ENCODE data around the gene CNTNAP2.
"Not testable (repeated sequence)": the region's sequence is repeated elsewhere in the genome, so short reads cannot be mapped to it uniquely, and the experiment has no call there.

The CNTNAP2 gene

DNA sequence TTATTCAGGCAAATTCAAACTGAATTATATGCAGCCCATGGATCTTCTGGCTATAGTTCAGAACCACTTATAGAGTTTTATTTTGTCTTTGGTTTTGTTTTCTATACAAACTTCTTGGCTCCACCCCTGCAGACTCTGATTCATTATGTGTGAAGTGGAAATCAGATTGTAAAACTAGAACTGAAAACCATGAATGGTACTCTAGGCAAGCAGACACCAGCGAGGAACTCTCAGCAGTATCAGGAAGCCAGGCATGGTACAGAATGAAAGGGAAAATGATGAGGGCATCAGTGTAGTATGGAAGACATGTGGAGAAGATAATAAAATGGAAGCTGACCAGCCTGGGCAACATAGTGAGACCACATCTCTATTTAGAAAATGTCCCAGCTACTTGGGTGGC is 1447.1 kb downstream of the CNTNAP2 start:
- no peak for DNase-seq (ENCODE audit: low read depth in 2 of 2)

DNA sequence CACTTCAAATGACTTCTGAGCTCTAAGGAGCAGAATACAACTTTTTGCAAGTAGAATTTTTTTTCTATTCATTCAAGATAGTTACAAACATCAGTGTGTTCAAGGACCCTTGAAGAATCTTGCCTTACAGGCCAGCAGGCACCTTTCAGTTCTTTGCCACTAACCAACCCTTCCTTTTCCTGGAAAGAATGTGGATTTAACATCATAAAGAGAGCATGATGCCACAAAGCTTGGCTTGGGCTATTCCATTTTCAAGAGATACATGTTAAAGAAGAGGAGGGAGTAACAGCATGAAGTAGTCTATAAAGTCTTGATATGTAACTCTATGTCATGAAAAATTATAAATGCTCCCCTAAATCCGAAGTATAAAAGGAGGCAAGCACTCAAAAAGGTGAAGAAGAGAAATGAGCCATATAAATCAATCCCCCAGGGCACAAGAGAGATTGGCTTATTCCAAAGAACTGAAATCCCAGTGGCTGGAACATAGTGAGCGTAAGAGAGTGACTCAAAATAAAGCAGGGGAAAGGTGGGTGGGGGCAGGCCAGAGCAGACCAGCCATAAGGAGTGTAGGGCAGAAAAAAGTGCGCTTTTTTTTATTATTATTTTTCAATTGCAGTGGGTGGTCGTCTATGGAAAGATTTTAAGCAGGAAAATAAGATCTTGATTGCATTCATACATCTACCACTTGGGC is 1448.3 kb downstream of the CNTNAP2 start:
- DNase-seq (ENCODE audit: low read depth in 2 of 2), result no peak

DNA sequence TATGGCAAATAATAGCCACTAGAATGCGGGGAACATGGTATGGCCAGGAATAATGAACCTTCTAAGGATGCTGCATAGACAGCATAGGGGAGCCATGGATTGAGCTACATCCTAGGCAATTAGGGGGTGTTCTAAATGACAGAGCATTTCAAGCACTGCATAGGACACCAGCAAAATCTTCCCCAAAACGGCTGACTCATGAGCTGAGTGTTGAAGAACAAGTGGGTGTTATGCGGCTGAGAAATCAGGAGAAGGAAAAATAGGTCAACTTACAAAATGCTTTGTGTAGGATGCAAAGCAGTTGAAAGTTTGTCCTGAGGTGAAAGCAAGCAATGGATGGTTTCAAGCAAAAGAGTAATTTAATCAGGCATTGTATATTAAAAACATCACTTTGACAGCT is 1450.4 kb downstream of the CNTNAP2 start:
- DNase-seq (ENCODE audit: low read depth in 2 of 2), result no peak

DNA sequence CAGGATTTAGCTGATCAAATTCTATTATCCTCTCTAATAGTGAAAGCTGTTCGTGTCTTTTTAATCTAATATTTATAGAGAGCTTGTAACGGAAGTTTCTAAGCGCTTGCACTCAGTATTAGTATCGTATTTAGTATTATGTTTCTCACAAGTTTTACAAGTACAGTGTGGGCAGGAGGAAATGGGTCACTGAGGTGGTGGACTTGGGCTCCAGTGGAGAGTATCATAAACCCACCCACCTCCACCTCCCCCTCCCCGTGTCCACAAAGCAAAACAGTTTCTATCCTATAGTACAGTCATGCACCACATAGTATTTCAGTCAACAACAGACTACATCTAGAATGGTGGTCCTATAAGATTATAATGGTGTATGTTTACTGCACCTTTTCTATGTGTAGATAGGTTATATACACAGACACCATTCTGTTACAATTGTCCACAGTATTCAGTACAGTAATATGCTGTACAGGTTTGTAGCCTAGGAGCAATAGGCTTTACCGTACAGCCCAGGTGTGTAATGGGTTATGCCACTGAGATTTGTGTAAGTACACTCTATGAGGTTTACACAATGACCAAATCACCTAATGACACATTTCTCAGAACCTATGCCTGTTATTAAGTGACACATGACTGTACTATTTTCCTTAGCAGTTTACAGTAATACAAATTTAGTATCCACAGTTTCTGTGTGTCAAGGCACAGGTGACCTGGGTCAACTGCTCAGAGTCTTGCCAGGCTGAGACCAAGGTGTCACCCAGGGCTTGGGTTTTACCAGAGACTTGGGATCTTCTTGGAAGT is 1452.7 kb downstream of the CNTNAP2 start:
- DNase-seq (ENCODE audit: low read depth in 2 of 2), result no peak

DNA sequence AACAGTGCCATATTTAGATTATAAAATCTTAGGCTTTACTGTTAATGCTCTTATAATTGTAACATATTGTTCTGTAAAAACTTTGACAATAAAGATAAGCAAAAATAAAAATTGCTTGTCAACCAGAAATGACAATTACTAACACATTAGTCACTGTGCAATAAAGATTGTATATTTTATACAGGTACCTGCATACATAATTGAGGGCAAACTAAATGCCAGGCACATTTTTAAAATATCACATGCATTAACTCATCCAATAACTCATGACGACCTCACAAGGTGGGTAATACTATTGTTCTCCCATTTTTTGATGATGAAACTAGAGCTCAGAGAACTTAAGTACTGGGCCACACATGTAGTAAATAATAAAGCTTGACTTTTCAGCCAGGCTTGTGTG is 1453.8 kb downstream of the CNTNAP2 start:
- no peak for DNase-seq (ENCODE audit: low read depth in 2 of 2)

DNA sequence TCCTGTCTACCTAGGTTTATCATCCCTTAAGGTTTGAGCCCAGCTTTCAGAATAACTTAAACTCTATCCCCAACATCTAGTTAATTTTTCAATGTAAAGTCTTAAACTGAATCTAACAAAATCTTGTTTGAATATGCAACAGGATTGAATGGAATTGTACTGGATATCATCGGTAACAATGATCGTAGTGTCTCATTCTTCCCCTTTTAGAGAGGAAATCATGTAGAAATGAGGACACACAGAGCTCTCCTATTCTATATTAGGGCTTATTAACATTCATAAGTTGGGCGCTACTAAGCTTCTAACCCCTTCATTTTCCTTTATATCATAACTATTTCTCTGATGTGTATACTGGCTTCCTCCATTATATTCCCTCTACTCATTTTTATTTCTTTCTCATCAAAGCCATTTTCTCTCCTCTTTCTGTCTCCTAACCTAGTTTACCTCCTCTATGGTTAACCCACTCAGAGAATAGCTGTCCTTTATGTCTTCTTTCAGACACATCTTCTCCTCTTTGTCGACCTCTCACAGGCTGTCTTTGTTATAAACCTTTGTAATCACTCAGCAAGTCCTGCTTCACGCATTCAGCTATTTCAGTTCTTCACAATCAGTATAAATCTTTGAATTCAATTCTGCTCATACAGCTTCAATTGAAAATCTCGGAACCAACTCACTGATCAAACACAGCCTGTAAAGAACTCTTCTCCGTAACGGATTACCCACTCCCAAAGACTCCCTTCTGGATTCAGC is 1455.0 kb downstream of the CNTNAP2 start:
- no peak for DNase-seq (ENCODE audit: low read depth in 2 of 2)

DNA sequence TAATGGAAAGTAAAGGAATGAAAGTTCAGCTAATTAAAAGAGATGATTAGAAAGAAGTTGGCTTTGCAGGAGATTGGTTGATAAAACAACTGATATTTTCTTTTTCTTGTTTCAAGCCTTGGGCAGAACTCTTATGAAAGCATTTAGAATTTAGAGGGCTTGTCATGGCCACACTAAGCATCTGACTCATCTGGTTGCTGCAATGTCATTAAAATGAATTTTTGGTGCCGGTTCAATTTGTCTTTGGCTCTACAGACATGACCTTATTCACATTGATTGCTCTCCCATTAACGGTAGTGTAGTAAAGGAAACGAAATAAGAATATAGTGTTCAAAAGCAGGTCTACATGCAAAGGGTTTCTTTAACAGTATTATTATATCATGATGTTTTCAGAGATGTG is 1461.6 kb downstream of the CNTNAP2 start:
- no peak for DNase-seq (ENCODE audit: low read depth in 2 of 2)

DNA sequence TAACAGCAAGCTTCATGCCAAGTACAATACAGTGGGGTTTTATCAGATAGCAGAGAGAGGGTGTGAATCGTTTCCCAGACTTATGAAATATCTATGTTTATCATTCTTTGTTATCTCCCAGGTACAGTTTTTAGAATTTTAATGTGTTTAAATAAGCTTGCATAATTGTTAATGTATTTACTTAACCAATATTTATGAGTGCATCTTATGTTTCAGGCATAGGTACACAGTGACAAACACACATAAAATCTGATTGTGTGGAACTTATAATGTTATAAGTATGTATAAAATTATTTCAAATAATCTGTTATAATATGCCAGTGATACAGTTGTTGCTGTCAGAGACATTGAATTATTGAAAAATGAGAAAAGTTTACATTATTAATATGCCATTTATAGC is 1462.5 kb downstream of the CNTNAP2 start:
- no peak for DNase-seq (ENCODE audit: low read depth in 2 of 2)

DNA sequence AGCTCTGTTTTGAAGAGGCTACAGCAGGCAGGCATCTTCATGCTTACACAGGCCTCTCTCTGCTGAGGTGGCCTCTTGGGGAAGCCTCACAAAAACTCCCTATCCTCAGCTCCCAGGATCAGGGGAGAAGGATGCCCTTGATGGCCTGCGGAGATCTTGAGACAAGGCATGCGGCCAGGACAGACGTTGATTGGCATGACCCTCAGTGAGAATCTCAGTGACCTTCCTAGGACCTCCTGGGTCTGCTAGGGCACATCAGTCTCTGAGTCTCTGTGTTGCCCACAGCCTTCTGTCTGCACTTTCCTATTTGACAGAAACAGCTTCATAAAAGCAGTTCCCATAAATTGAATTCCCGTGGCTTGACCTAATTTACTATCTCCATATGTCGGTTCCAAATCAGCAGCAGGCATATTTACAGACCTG is 1468.2 kb downstream of the CNTNAP2 start:
- DNase-seq (ENCODE audit: low read depth in 2 of 2), result no peak

DNA sequence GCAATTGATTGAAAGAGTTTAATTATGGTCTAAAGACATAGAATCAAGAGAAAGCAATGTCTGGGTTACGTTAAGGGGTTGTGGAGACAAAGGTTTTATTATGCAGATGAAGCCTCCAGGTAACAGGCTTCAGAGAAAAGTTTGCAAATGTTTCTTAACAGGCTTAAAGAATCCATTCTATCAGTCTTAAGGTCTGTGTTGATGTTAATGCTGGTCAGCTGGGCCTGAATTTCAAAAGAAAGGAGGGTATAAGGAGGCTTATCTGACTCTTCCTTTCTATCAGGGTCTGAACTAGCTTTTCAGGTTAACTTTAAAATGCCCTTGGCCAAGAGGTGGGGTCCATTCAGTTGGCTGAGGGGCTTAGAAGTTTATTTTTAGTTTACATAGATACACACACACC is 1469.5 kb downstream of the CNTNAP2 start:
- DNase-seq (ENCODE audit: low read depth in 2 of 2), result no peak

DNA sequence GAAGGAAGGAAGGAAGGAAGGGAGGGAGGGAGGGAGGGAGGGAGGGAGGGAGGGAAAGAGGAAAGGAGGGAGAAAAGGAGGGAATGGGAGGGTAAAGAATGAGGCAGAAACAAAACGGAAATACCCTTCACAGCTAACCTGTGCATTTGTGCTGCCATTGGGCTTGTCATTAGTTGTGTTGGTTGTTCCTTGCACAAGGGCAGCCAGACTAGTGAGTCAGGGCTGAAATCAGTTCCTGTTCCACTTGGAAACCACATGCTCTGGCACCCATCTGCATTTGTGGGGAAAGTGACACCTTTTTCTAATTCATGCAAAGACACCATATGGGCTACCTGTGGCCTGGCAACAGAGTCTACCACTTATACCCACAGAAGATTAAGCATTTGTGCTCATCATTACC is 1469.9 kb downstream of the CNTNAP2 start:
- no peak for DNase-seq (ENCODE audit: low read depth in 2 of 2)

DNA sequence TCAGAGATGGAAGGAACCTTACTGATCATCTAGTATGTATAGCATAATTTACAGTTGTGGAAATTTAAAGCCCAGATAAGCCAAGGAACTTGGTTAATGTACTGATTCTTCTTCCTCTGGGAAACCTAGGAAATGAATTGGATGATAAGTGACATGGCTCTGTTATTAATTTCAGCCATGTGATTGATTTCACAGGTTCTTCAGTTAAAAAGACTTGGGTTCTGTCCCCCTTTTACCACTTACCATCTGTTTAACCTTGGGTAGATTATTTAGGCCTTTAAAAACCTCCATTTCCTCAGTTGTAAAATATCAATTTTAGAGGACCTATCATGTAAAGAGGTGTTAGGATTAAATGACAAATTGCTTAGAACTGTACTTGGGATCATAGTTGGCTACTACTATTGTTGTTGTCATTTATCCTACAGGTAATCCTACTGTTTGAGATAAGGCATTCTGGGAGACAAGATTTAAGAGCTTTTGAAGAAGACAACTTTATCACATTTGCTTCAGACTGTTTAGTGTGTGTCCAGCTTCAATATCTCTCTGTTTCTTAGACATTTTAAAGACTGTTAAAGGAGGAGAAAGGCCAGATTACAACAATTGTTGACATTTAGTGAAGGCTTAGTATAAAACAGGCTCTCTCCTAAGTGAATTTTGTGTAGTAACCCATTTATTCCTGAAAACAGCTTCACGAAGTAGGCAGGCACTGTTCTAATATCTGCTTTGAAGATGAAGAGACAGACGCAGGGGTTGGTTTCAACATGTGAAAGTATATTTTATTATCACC is 1476.9 kb downstream of the CNTNAP2 start:
- no peak for DNase-seq (ENCODE audit: low read depth in 2 of 2)

DNA sequence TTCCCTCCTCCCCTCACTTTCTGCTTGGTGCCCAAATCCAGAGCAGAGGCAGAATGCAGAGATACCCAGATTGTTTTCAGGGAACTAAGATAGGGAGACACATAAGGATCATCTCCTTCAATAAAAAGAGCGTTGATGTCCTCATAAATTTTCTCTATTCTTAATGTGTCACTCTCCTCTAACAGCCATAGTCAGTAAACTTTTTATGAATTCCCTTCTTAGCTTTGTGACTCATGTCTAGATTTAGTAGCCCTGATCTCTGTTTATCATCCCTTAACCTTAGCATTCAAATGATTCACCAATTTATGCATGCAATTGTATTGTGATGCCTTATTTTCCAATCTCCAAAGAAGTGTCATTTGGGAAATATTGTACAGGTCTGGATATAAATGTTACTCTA is 1478.4 kb downstream of the CNTNAP2 start:
- no peak for DNase-seq (ENCODE audit: low read depth in 2 of 2)

DNA sequence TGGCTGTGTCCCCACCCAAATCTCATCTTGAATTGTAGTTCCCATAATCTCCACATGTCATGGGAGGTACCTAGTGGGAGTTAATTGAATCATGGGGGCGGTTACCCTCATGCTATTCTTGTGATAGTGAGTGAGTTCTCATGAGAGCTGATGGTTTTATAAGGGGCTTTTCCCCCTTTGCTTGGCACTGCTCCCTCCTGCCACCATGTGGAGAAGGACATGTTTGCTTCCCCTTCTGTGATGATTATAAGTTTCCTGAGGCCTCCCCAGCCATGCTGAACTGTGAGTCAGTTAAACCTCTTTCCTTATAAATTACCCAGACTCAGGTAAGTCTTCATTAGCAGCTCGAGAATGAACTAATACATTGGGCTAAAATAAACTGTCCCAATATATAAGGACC is 1482.1 kb downstream of the CNTNAP2 start:
- not testable (repeated sequence) for DNase-seq (ENCODE audit: low read depth in 2 of 2)

DNA sequence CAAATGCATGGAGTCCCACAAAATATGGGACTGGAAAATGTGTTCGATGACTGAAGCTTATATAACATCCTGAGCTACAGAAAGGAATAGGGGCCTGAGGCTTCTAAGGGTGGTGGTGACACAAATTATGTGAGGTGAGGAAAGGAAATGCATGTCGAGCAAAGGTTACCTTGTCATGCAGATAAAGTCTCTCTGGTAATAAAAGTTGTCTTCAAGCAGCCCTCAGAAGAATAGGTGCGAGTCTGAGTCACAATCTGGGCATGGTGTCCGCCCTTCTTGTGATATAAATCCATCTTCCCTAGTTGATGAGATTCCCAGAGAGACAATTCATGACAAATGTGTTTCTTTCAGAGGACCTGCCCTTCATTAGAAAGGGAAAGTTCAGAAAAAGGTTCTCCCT is 1488.7 kb downstream of the CNTNAP2 start:
- DNase-seq (ENCODE audit: low read depth in 2 of 2), result no peak

DNA sequence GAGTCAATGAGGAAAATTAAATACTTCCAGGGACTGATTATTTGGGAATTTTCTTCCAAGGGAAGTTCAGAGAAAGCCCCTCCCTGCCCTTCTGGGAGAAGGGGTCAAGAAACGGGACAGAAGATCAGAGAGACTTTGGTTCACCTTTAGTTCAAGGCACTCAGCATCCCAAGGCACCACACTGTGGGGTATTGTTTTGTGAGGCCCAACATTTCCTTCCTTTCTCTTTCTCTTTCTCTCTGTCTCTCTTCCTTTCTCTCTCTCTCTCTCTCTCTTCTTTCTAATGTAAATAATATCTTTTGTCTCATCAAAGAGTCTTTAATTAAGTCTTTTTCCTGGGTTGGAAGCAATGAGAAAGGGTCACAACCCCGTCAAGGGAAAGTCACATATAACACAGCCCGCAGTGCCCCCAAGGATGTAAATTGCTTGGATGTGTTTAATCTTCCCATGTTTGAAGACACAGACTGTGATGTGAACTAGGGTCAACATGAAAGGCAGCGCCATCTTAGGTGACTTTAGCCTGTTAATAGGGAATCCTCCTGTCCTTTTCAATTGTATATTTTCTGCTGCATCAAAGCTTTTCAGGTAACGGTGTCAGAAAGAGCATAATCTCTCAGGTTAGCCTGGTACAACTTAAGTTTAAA is 1490.7 kb downstream of the CNTNAP2 start:
- DNase-seq (ENCODE audit: low read depth in 2 of 2), result no peak

DNA sequence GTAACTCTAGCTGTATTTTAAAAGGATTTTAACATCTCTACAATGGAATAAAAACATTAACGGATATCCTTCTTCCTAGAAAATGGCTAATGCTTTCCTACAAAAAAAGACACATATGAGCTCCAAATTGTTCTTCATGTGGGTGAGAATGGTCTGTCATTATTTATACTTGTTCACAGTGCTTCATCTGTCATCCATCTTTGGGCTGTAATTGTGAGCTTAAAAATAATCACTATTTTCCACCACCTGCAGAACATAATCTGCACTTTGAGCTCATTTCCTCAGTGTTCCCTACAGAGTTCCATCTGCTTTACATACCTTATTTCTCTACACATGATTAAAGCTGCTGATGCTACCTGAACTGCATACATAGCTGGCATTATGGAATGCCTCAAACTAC is 1494.8 kb downstream of the CNTNAP2 start:
- no peak for DNase-seq (ENCODE audit: low read depth in 2 of 2)

DNA sequence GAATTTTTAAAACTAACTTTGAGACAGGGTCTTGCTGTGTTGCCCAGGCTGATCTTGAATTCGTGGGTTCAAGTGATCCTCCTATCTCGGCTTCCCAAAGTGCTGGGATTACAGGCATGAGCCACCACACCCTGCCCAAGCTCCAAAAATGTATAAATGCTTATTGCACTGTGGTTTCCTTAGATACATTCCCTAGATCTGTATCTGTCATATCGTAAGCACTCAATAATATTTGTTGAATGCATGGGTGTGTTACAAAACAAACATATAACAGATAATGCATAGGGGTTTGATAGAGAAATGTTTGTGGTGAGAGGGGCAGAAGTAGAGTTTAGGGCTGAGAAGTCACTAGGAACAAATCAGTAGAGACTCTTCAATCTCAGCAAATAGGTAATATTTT is 1518.7 kb downstream of the CNTNAP2 start:
- no peak for DNase-seq (ENCODE audit: low read depth in 2 of 2)

DNA sequence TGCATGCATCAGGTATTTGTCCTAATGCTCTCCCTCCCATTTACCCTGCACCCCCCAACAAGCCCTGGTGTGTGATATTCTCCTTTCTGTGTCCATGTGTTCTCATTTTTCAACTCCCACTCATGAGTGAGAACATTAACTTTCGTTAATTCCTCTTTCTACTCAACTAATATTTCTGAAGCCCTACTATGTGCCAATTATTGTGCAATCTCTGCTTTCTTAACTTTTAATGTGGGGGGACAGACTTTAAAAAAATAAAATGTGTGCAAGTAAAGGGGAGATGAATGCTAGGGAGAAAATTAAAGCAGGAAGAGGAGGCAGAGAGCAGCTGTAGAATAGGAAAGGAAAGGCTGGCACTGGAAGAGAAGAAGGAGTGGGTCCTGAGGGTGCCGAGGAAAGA is 1520.0 kb downstream of the CNTNAP2 start:
- no peak for DNase-seq (ENCODE audit: low read depth in 2 of 2)

DNA sequence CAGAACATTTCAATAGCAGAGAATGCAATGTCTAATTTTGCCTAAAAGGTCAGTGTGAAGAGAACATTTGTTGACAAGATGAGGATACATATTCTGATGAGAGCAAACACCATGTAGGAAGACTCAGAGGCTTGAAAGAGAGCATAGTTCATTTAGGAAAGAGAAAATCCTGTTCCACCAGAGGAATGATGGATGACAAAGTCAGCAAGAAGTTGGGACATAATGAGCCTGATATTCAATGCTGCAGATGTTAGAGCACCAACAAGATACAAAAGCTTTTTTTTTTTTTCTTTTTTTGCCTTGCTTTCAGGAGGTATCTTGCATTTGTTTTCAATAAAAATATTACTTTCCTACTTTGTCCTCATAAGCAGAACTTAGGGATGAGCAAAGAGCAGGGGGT is 1522.0 kb downstream of the CNTNAP2 start:
- no peak for DNase-seq (ENCODE audit: low read depth in 2 of 2)

DNA sequence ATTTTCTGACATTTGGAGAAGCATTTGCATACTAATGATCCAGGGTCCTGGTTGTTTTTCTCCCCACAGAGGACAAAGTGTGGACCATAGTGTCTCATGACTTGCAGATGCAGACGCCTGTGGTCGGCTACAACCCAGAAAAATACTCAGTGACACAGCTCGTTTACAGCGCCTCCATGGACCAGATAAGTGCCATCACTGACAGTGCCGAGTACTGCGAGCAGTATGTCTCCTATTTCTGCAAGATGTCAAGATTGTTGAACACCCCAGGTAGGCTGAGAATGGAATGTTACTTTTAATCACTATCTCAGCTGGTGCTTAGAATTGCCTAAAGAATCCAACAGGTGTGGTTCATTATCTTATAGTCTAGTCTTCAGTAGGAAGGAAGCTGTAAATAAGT is 1522.4 kb downstream of the CNTNAP2 start:
- no peak for DNase-seq (ENCODE audit: low read depth in 2 of 2)
